ENCODE measurements around the gene PIWIL4.

DNA sequence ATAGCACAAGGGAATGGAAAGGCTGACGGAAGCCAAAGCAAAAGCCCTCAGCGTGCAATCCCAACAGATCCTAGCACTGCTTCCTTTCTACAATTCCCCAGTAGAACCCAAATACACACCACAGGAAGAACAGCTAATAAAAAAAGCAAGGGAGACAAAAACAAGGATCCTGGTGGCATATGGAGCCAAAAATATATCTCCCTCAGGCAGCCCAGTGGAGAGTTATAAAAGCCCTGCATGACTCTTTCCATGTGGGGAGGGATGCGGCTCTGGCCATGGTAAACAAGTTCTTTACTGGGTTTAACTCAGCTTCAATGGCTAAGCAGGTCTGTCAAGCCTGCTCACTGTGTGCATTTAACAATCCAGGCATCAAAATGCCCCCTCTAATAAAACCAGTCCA, 88.1 kb downstream of the PIWIL4 start:
- TF ChIP-seq, protein P1, sequence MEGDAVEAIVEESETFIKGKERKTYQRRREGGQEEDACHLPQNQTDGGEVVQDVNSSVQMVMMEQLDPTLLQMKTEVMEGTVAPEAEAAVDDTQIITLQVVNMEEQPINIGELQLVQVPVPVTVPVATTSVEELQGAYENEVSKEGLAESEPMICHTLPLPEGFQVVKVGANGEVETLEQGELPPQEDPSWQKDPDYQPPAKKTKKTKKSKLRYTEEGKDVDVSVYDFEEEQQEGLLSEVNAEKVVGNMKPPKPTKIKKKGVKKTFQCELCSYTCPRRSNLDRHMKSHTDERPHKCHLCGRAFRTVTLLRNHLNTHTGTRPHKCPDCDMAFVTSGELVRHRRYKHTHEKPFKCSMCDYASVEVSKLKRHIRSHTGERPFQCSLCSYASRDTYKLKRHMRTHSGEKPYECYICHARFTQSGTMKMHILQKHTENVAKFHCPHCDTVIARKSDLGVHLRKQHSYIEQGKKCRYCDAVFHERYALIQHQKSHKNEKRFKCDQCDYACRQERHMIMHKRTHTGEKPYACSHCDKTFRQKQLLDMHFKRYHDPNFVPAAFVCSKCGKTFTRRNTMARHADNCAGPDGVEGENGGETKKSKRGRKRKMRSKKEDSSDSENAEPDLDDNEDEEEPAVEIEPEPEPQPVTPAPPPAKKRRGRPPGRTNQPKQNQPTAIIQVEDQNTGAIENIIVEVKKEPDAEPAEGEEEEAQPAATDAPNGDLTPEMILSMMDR (IDR thresholded peaks at IDR 0.05), result no peak
- TF ChIP-seq ZFX (IDR thresholded peaks at IDR 0.05; ENCODE audit: borderline replicate concordance), result no peak
